GM12878 (cell line): Measurements from ENCODE around the gene DDX31. TPM values are rescaled to one million over a fixed set of nuclear protein-coding genes. Genes with fewer than 3 reads are reported as not detected.

ENCODE experiments used
- ATAC-seq: fragments of 200-7000 bp; cut with Tn5 transposase; 3 replicates; pipeline ENCODE4 v1.9.1; 2020; ENCODE audit warnings: mild to moderate bottlenecking, moderate library complexity
- BruUV-seq: library from RNA; stranded (reverse); fragments of 400-500 nt; replicated peaks from 2 replicates; lab custom pipeline; 2021; lab: Mats Ljungman, UMichigan
- CTCF ChIA-PET: fragments of 300-600 bp; sonication (Branson Sonifier 250); formaldehyde crosslinking; extraction: SDS; loops from one replicate; lab custom pipeline; 2021; ENCODE audit warnings: inconsistent platforms; lab: Yijun Ruan, JAX
- POLR2A ChIA-PET: fragments of 350-600 bp; formaldehyde crosslinking; extraction: SDS; loops from one replicate; lab custom pipeline; 2021; ENCODE audit warnings: inconsistent platforms; lab: Charles Lee
- RAD21 ChIA-PET: fragments of 300-600 bp; sonication (Branson Sonifier 250); formaldehyde crosslinking; loops from one replicate; lab custom pipeline; 2023; ENCODE audit warnings: antibody characterized with exemption; ENCODE audit not compliant: unreplicated experiment; lab: Charles Lee
- SMC1A ChIA-PET: fragments of 300-600 bp; sonication (Branson Sonifier 250); formaldehyde crosslinking; loops from one replicate; lab custom pipeline; 2023; ENCODE audit not compliant: unreplicated experiment, uncharacterized antibody; lab: Charles Lee
- DNase-seq: peaks from one replicate; pipeline ENCODE4 v3.0.0-alpha.2; 2011; ENCODE audit warnings: low read depth, low spot score
- FAIRE-seq: peaks from 3 replicates; lab custom pipeline; 2011; peaks lifted over from hg19 to GRCh38; lab: Jason Lieb, UNC
- H2AFZ ChIP-seq: 2 replicates; pipeline ENCODE4 v1.6.0; 2011; ENCODE audit warnings: low read depth, low read length, control low read depth; ENCODE audit not compliant: control insufficient read depth
- H3K27ac ChIP-seq: 2 replicates; pipeline ENCODE4 v1.5.1; 2011; ENCODE audit warnings: control low read depth; ENCODE audit not compliant: control insufficient read depth, insufficient read depth
- H3K27me3 ChIP-seq, 2 experiments: replicated peaks in 1 of 2; 2 replicates each; pipeline versions ENCODE4 v1.6.0 to v1.6.1; 2011; ENCODE audit warnings: low read length in 1 of 2; ENCODE audit not compliant: control insufficient read depth in 2 of 2, insufficient read depth in 2 of 2
- H3K36me3 ChIP-seq, 2 experiments: 2 replicates each; pipeline ENCODE4 v1.5.1; 2011; ENCODE audit warnings: low read length in 1 of 2; ENCODE audit not compliant: control insufficient read depth in 2 of 2, insufficient read depth in 2 of 2
- H3K4me1 ChIP-seq: 2 replicates; pipeline ENCODE4 v1.6.1; 2011; ENCODE audit warnings: mild to moderate bottlenecking, low read length, moderate library complexity, mixed read lengths; ENCODE audit not compliant: control insufficient read depth, insufficient read depth
- H3K4me2 ChIP-seq: 2 replicates; pipeline ENCODE4 v1.6.0; 2011; ENCODE audit warnings: control low read depth; ENCODE audit not compliant: control insufficient read depth, insufficient read depth
- H3K4me3 ChIP-seq: fragments of 200-600 bp; sonication (generic); 2 replicates; pipeline ENCODE4 v1.5.1; 2016
- H3K79me2 ChIP-seq: 2 replicates; pipeline ENCODE4 v1.6.0; 2011; ENCODE audit warnings: low read length; ENCODE audit not compliant: control insufficient read depth, insufficient read depth
- H3K9ac ChIP-seq: 2 replicates; pipeline ENCODE4 v1.8.0; 2011; ENCODE audit warnings: low read length, control low read depth, mixed read lengths; ENCODE audit not compliant: control insufficient read depth, insufficient read depth
- H3K9me3 ChIP-seq: replicated peaks from 3 replicates; pipeline ENCODE4 v1.5.1; 2011; ENCODE audit warnings: mild to moderate bottlenecking, low read length; ENCODE audit not compliant: control insufficient read depth, insufficient read depth
- H4K20me1 ChIP-seq: 2 replicates; pipeline ENCODE4 v1.6.0; 2011; ENCODE audit not compliant: control insufficient read depth, insufficient read depth
- CHD4 ChIP-seq: fragments of 200-600 bp; sonication (generic); IDR thresholded peaks from 2 replicates; pipeline ENCODE4 v1.6.1; 2016; ENCODE audit warnings: mild to moderate bottlenecking
- NBN ChIP-seq: fragments of 450-650 bp; IDR thresholded peaks from 2 replicates; pipeline ENCODE4 v1.6.1; 2016
- POLR2A ChIP-seq: IDR thresholded peaks from 2 replicates; pipeline ENCODE4 v1.6.1; 2011; ENCODE audit warnings: low read depth, mild to moderate bottlenecking, low read length
- POLR2AphosphoS5 ChIP-seq: IDR thresholded peaks from 2 replicates; pipeline ENCODE4 v1.6.1; 2011; ENCODE audit warnings: mild to moderate bottlenecking, low read length, inconsistent platforms
- RAD51 ChIP-seq: fragments of 450-650 bp; IDR thresholded peaks from 2 replicates; pipeline ENCODE4 v1.6.1; 2016; ENCODE audit warnings: moderate library complexity, mild to moderate bottlenecking, inconsistent platforms
- RUNX3 ChIP-seq: IDR thresholded peaks from 2 replicates; pipeline ENCODE4 v1.6.1; 2012; ENCODE audit warnings: low read length, inconsistent platforms
- SIN3A ChIP-seq: IDR thresholded peaks from 2 replicates; pipeline ENCODE4 v1.6.1; 2012; ENCODE audit warnings: low read depth, low read length, improper control_type of control experiment
- SIX5 ChIP-seq: IDR thresholded peaks from 2 replicates; pipeline ENCODE4 v1.6.1; 2011; ENCODE audit warnings: mild to moderate bottlenecking, low read depth, low read length, moderate library complexity; ENCODE audit not compliant: severe bottlenecking
- SMARCA5 ChIP-seq: fragments of 450-650 bp; IDR thresholded peaks from 2 replicates; pipeline ENCODE4 v1.6.1; 2017; ENCODE audit warnings: mild to moderate bottlenecking
- SP1 ChIP-seq: IDR thresholded peaks from one replicate; pipeline ENCODE4 v1.6.1; 2011; ENCODE audit warnings: low read depth, low read length
- WRNIP1 ChIP-seq: IDR thresholded peaks from 2 replicates; pipeline ENCODE4 v1.6.1; 2011; ENCODE audit warnings: low read depth, low read length, improper control_type of control experiment, borderline replicate concordance
- WGBS: methylation state at CpG from one replicate; pipeline ENCODE4 v1.1.6; 2016; ENCODE audit warnings: low lambda C conversion rate; ENCODE audit not compliant: insufficient replicate concordance, insufficient coverage; ENCODE audit errors: missing lambda C conversion rate; 5-methylcytosine and 5-hydroxymethylcytosine counted together
- in situ Hi-C: fragments of 300-500 bp; cut with MboI; formaldehyde crosslinking; loops from 9 replicates; pipeline ENCODE4 v1.14.3; 2018; ENCODE audit warnings: mixed read lengths
- intact Hi-C: fragments of 100-400 bp; cut with micrococcal nuclease; formaldehyde crosslinking; loops from one replicate; pipeline ENCODE4 v1.14.2; 2022; ENCODE audit not compliant: unreplicated experiment
- polyA plus RNA-seq, 11 experiments: library from polyadenylated mRNA; depleted of rRNA in 4 of 11; unstranded in 6 of 11; stranded (reverse) in 5 of 11; fragments of >200 nt; fragmentation: Nextera tagmentation in 4 of 11; fragmentation: Illumina TruSeq in 1 of 11; extraction: Ambion mirVana in 4 of 11; extraction: Trizol in 1 of 11; gene quantifications; 1 replicate in 1 of 11; 2 replicates in 10 of 11; pipeline versions ENCODE4 v1.2.1 to v1.2.3, GENCODE V29; 2011 to 2016; ENCODE audit warnings: inconsistent platforms in 2 of 11, missing spikeins in 2 of 11, low read depth in 1 of 11
- total RNA-seq, 4 experiments: library from RNA; depleted of rRNA in 3 of 4; stranded (reverse); fragments of >200 nt in 3 of 4; fragmentation: Illumina TruSeq in 1 of 4; extraction: Trizol in 1 of 4; gene quantifications; 2 replicates each; pipeline versions ENCODE4 v1.2.1 to v1.2.3, GENCODE V29; 2013 to 2021
- TF ChIP-seq, protein P1 (sequence below): fragments of 450-650 bp; IDR thresholded peaks from 2 replicates; pipeline ENCODE4 v1.6.1; 2014; ENCODE audit warnings: mild to moderate bottlenecking
- TF ChIP-seq, protein P2 (sequence below): fragments of 450-650 bp; conservative IDR thresholded peaks from 2 replicates; pipeline ENCODE4 v1.6.1; 2017; ENCODE audit warnings: mild to moderate bottlenecking, moderate library complexity
- TF ChIP-seq, protein P3 (sequence below): fragments of 450-650 bp; formaldehyde crosslinking; IDR thresholded peaks from 2 replicates; pipeline ENCODE4 v1.4.0; 2020; ENCODE audit warnings: mild to moderate bottlenecking, moderate library complexity

Gene DDX31
- total and polyA plus RNA-seq, 10 of the 15 experiments (the other 5 are each of a cell fraction or from before 2014, with no cell fraction given), result 12.1 to 30.8 (median 20.8) TPM

DNA sequence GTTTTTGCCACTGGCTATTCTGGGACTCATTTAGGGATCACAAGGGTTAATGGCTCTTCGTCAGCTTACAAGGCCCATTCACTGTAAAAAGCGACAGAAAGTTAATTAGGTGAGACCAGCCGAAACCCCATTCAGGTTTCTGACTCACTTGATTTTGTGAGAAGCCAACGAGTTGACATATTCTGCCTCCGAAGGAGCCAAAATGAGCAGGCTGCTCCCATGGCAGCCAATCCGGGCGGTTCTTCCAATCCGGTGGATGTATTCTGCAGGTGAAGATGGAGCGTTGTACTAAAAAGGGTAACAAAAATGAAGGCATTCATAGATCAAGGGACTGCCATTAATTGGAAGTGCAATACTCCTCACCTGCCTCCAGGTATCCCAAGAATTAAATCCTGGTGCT is 39.7 kb downstream of the DDX31 start:
- Histone ChIP-seq H3K9me3 (no peaks in the 10 kb centered on the region), H3K4me1 (no peaks in the 10 kb centered on the region), H3K9ac (no peak overlapping the region), H3K36me3 (peaks cover 12 to 26% of the 10 kb centered on the region in 2 experiments; a peak in 3 of 4 replicates), H2AFZ (no peak overlapping the region), H3K27ac (no peak overlapping the region), H4K20me1 (no peaks in the 10 kb centered on the region), H3K79me2 (no peaks in the 10 kb centered on the region), H3K4me3 (no peak overlapping the region), H3K4me2 (no peak overlapping the region), H3K27me3 (no peaks in the 10 kb centered on the region)
- POLR2A ChIA-PET, result no interaction called here
- CTCF ChIA-PET, result no interaction called here
- FAIRE-seq (no peak), ATAC-seq (no peak), DNase-seq (no peak)
- RAD21 ChIA-PET, result no interaction called here
- intact Hi-C loops (no loop called here), in situ Hi-C loops (no loop called here)
- TF ChIP-seq, protein P1, sequence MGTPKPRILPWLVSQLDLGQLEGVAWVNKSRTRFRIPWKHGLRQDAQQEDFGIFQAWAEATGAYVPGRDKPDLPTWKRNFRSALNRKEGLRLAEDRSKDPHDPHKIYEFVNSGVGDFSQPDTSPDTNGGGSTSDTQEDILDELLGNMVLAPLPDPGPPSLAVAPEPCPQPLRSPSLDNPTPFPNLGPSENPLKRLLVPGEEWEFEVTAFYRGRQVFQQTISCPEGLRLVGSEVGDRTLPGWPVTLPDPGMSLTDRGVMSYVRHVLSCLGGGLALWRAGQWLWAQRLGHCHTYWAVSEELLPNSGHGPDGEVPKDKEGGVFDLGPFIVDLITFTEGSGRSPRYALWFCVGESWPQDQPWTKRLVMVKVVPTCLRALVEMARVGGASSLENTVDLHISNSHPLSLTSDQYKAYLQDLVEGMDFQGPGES, result no peak
- TF ChIP-seq SP1, result no peak
- no peak for TF ChIP-seq RUNX3
- no peak for TF ChIP-seq RAD51
- TF ChIP-seq SIN3A, result no peak
- no peak for TF ChIP-seq NBN
- TF ChIP-seq SIX5, result no peak
- SMC1A ChIA-PET, result no interaction called here
- WGBS, result 96% methylated on average over 9 of the region's 9 CpGs
- BruUV-seq, result no TSS peak

DNA sequence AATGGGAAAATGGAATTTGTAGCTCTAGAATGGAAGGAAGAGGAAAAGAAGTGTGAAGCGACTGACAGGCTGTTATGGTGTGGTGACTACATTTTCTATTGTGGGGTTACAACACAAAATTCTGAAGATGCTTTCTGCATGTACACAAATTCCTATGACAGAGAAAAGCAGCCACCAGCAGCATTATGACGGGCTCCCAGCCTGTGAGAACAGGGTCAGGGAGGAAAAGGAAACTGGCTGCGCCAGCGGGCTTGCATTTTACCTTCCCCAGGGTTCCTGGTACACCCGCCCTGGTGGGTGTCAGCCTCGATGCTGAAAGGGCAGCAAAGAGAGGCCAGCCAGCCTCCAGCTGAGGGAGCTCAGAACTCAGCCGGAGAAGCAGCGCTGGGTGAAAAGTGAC is 41.0 kb downstream of the DDX31 start:
- no peak overlapping the region for H3K4me2 ChIP-seq
- H3K4me1 ChIP-seq, result no peaks in the 10 kb centered on the region
- SMC1A ChIA-PET, result no interaction called here
- CTCF ChIA-PET, result no interaction called here
- peaks cover 12 to 24% of the 10 kb centered on the region in 2 experiments for H3K36me3 ChIP-seq
- H3K4me3 ChIP-seq, result no peak overlapping the region
- H2AFZ ChIP-seq, result no peak overlapping the region
- no peaks in the 10 kb centered on the region for H3K27me3 ChIP-seq
- ATAC-seq, result no peak
- POLR2A ChIA-PET, result no interaction called here
- H3K9me3 ChIP-seq, result no peaks in the 10 kb centered on the region
- no peak overlapping the region for H3K9ac ChIP-seq
- RAD21 ChIA-PET, result no interaction called here
- intact Hi-C loops (no loop called here), in situ Hi-C loops (no loop called here)
- DNase-seq, result no peak
- BruUV-seq, result no TSS peak
- H3K79me2 ChIP-seq, result no peaks in the 10 kb centered on the region
- no peak for FAIRE-seq
- no peaks in the 10 kb centered on the region for H4K20me1 ChIP-seq
- WGBS, result 87% methylated on average over 8 of the region's 8 CpGs
- no peak overlapping the region for H3K27ac ChIP-seq
- TF ChIP-seq, protein P2, sequence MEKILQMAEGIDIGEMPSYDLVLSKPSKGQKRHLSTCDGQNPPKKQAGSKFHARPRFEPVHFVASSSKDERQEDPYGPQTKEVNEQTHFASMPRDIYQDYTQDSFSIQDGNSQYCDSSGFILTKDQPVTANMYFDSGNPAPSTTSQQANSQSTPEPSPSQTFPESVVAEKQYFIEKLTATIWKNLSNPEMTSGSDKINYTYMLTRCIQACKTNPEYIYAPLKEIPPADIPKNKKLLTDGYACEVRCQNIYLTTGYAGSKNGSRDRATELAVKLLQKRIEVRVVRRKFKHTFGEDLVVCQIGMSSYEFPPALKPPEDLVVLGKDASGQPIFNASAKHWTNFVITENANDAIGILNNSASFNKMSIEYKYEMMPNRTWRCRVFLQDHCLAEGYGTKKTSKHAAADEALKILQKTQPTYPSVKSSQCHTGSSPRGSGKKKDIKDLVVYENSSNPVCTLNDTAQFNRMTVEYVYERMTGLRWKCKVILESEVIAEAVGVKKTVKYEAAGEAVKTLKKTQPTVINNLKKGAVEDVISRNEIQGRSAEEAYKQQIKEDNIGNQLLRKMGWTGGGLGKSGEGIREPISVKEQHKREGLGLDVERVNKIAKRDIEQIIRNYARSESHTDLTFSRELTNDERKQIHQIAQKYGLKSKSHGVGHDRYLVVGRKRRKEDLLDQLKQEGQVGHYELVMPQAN, result no peak
- no peak for TF ChIP-seq POLR2AphosphoS5
- TF ChIP-seq, protein P3, sequence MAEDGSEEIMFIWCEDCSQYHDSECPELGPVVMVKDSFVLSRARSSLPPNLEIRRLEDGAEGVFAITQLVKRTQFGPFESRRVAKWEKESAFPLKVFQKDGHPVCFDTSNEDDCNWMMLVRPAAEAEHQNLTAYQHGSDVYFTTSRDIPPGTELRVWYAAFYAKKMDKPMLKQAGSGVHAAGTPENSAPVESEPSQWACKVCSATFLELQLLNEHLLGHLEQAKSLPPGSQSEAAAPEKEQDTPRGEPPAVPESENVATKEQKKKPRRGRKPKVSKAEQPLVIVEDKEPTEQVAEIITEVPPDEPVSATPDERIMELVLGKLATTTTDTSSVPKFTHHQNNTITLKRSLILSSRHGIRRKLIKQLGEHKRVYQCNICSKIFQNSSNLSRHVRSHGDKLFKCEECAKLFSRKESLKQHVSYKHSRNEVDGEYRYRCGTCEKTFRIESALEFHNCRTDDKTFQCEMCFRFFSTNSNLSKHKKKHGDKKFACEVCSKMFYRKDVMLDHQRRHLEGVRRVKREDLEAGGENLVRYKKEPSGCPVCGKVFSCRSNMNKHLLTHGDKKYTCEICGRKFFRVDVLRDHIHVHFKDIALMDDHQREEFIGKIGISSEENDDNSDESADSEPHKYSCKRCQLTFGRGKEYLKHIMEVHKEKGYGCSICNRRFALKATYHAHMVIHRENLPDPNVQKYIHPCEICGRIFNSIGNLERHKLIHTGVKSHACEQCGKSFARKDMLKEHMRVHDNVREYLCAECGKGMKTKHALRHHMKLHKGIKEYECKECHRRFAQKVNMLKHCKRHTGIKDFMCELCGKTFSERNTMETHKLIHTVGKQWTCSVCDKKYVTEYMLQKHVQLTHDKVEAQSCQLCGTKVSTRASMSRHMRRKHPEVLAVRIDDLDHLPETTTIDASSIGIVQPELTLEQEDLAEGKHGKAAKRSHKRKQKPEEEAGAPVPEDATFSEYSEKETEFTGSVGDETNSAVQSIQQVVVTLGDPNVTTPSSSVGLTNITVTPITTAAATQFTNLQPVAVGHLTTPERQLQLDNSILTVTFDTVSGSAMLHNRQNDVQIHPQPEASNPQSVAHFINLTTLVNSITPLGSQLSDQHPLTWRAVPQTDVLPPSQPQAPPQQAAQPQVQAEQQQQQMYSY (CRISPR knock-in tag), result no peak
- TF ChIP-seq WRNIP1, result no peak
- no peak for TF ChIP-seq CHD4
- TF ChIP-seq SMARCA5, result no peak
- TF ChIP-seq POLR2A, result no peak
